WI38 (cell line): ENCODE results near the gene SREBF2.

Experiments
- H3K4me3 ChIP-seq: 2 replicates; pipeline ENCODE4 v1.5.1; 2011; ENCODE audit warnings: low read depth, mild to moderate bottlenecking, control low read depth, low read length
- TF ChIP-seq, protein P1 (sequence below): IDR thresholded peaks from 2 replicates; pipeline ENCODE4 v1.5.1; 2012; ENCODE audit warnings: low read depth, mild to moderate bottlenecking, control low read depth, low read length

Gene SREBF2

GRCh38 chr22:41927813-41928212 is 94.9 kb downstream of the SREBF2 start:
- TF ChIP-seq, protein P1, sequence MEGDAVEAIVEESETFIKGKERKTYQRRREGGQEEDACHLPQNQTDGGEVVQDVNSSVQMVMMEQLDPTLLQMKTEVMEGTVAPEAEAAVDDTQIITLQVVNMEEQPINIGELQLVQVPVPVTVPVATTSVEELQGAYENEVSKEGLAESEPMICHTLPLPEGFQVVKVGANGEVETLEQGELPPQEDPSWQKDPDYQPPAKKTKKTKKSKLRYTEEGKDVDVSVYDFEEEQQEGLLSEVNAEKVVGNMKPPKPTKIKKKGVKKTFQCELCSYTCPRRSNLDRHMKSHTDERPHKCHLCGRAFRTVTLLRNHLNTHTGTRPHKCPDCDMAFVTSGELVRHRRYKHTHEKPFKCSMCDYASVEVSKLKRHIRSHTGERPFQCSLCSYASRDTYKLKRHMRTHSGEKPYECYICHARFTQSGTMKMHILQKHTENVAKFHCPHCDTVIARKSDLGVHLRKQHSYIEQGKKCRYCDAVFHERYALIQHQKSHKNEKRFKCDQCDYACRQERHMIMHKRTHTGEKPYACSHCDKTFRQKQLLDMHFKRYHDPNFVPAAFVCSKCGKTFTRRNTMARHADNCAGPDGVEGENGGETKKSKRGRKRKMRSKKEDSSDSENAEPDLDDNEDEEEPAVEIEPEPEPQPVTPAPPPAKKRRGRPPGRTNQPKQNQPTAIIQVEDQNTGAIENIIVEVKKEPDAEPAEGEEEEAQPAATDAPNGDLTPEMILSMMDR = no peak
- no peak overlapping the region for H3K4me3 ChIP-seq

DNA sequence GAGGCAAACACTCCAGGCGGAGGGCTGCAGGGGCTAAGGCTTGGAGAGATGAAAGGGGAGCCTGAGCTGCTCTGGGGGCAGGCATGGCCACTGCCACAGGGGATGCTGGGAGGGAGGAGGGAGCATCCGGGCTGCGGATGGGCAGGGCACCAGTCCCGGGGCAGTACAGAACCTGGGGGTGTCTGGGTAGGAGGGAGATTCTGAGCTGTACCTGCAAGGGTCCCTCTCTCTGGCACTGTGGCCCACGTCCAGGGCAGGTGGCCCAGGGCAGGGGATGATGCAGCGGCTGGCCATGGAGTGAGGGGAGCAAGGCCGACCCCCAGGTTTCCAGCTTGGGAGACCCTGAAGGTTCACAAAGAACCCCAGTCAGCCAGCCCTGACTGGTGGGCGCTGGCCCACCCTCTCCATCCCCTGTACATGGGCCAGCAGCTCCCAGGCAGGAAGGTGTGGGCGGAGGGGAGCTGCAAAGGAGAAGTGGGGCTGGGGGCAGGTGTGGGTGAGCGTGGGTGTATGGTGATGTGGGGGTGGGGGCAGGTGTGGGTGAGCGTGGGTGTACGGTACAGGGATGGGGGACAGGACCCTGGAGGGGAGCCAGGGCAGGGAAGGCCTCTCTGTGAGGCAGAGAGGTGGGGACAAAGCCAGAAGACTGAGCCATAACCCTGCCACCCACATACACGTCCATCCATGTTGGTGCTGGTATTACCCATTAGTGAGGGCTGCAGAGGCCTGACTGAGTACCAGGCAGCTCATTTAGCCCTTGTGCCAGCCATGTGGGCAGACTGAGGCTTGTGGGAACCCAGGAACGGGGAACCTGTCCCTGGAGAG is 95.9 kb downstream of the SREBF2 start:
- no peak overlapping the region for H3K4me3 ChIP-seq
- TF ChIP-seq, protein P1 = no peak

DNA sequence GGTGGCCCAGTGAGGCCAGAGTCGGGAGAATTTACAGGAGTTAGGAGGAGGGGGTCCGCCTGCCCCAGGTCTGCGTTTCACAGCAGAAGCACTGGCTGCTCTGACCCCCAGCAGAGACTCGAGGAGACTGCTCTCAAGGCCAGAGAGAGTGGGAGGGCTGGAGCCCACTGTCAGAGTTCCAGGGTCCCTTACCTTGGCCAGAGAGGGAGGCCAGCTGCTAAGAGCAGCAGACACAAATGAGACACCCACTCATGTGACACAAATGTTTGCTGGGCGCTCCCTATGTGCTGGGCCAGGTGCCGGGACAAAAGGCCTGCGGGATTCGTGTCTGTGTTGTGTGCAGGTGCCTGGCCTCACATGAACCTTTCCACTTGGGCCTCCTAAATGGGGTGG is 96.5 kb downstream of the SREBF2 start:
- H3K4me3 ChIP-seq = no peak overlapping the region
- TF ChIP-seq, protein P1 = no peak

DNA sequence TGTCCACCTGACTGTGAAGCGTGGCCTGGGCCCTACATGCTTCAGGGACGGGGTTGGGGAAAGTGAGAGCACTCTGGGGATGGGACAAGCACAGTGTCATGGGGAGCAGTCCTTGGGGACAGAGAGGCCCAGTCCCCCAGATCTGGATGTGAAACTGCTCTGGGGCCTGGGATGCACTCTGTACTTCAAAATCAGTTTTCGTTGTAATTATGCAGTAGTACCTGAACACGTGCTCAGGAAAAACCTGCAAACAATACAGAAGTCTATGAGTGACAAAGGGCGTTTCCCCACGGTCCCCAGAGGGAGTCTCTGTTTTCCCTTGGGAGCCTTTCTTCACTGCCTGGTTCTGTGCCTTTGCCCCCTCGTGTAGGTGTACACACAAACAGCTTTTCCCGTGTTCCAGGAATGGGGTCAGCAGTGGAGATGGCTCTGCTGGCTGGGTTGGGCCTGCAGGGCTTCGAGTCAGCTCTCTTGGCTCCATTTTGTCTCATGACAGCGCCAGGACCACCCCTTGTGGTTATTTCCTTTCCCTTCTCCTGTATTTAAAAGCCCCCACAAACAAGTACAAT is 98.9 kb downstream of the SREBF2 start:
- TF ChIP-seq, protein P1 = no peak
- H3K4me3 ChIP-seq = no peak overlapping the region

DNA sequence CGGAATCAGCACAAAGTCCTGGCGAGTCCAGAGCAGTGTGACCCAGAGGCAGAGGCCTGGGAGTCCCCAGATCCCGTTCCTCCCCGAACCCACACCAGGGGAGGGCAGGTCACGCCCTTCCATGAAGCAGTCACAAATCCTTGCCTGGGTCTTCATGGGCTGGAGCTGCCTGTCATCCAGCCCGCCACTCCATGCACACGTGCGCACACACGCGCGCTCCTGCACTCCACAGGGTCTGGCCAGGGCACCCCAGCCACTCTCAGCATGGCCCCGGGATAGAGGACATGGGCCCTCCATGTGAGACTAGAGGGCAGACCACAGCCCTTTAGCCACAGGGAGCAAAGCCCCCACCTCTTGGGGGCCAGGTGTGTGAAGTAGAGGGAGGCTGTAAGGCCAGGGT is 99.4 kb downstream of the SREBF2 start:
- H3K4me3 ChIP-seq = no peak overlapping the region
- TF ChIP-seq, protein P1 = no peak

DNA sequence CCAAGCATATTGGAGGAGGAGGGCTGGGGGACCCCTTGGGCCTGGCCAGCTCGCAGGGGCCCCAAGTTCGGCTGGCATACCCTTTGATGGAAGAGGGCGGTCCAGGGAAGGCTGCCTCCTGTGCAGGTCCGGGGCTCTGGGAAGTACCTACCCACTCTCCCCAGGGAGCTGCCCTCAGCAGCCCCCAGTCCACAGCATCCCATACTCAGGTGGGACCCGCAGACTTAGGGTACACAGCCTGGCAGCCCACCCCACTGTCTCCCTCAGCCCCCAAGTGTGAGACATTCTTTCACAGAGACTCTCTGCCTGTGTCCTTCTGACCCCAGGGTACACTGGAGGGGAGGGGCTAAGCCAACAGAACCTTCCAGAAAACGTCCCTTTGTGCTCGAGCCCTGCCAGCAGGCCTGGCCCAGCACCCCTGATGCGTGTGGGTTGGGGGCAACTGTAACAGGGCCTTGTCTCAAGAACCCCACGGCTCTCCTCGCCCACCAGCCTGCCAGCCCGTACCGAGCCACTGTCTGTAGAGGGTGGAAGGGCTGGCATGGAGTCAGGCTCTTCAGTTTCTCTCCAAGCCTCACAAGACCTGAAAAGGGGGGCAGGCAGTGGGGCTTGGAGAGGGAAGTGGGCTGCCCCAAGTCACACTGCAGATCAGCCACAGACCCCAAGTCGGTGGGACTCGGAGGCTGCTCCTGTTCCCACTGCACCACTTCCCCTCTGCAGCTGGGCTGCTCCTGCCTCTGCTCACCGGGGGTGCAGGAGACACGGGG is 100.7 kb downstream of the SREBF2 start:
- TF ChIP-seq, protein P1 = no peak
- no peak overlapping the region for H3K4me3 ChIP-seq
